OCI-LY3 (cell line): Measurements from ENCODE around the gene CSTPP1.

ENCODE experiments used
- H2AFZ ChIP-seq: fragments of 200-600, 300-600 bp; shearing (Covaris generic); 2 replicates; pipeline ENCODE4 v1.6.0; 2014; ENCODE audit warnings: antibody characterized with exemption, low read depth, low read length
- H3K27ac ChIP-seq: fragments of 200-600, 300-600 bp; sonication (generic); 2 replicates; pipeline ENCODE4 v1.5.1; 2014; ENCODE audit warnings: mild to moderate bottlenecking, low read length, moderate library complexity, mixed read lengths
- H3K27me3 ChIP-seq: fragments of 200-600, 300-600 bp; sonication (generic); 2 replicates; pipeline ENCODE4 v1.6.1; 2014; ENCODE audit warnings: low read depth, low read length, mixed read lengths
- H3K36me3 ChIP-seq: fragments of 200-600, 300-600 bp; sonication (generic); replicated peaks from 2 replicates; pipeline ENCODE3; 2014; ENCODE audit warnings: low read depth, low read length, mixed read lengths
- H3K4me1 ChIP-seq: fragments of 300-600, 200-600 bp; sonication (generic); 2 replicates; pipeline ENCODE4 v1.6.1; 2014; ENCODE audit warnings: low read length, mixed read lengths
- H3K4me2 ChIP-seq: fragments of 200-600, 300-600 bp; sonication (generic); 2 replicates; pipeline ENCODE4 v1.6.1; 2014; ENCODE audit warnings: low read length, mixed read lengths
- H3K4me3 ChIP-seq: fragments of 300-600, 200-600 bp; sonication (generic); 2 replicates; pipeline ENCODE4 v1.5.1; 2014; ENCODE audit warnings: antibody characterized with exemption, mild to moderate bottlenecking, low read length, moderate library complexity
- H3K79me2 ChIP-seq: fragments of 300-600, 200-600 bp; shearing (Covaris generic); 2 replicates; pipeline ENCODE4 v1.6.1; 2014; ENCODE audit warnings: mild to moderate bottlenecking, low read length, mixed read lengths
- H3K9ac ChIP-seq: fragments of 300-600, 200-600 bp; shearing (Covaris generic); 2 replicates; pipeline ENCODE4 v1.6.0; 2014; ENCODE audit warnings: mild to moderate bottlenecking, low read length, moderate library complexity
- H3K9me3 ChIP-seq: fragments of 200-600, 300-600 bp; shearing (Covaris generic); 2 replicates; pipeline ENCODE4 v1.6.1; 2014; ENCODE audit warnings: low read length, mixed read lengths; ENCODE audit not compliant: insufficient read depth
- H4K20me1 ChIP-seq: fragments of 200-600, 300-600 bp; sonication (generic); 2 replicates; pipeline ENCODE4 v1.6.1; 2016; ENCODE audit warnings: low read length, mixed read lengths; ENCODE audit not compliant: insufficient read depth
- CTCF ChIP-seq: fragments of 200-600, 300-600 bp; sonication (generic); IDR thresholded peaks from 2 replicates; pipeline ENCODE4 v1.5.1; 2014; ENCODE audit warnings: antibody characterized with exemption, low read length, low read depth
- EZH2phosphoT487 ChIP-seq: fragments of 200-600 bp; shearing (Covaris generic); IDR thresholded peaks from 2 replicates; pipeline ENCODE4 v1.6.1; 2018; ENCODE audit warnings: antibody characterized with exemption, mixed run types, low read depth

The CSTPP1 gene

GRCh38 chr11:46912526-46913150 is 23.9 kb upstream of the CSTPP1 start:
- no peak overlapping the region for H2AFZ ChIP-seq
- no peaks in the 10 kb centered on the region for H3K9me3 ChIP-seq
- H3K4me3 ChIP-seq = no peak overlapping the region
- TF ChIP-seq CTCF = no peak
- TF ChIP-seq EZH2phosphoT487 = no peak
- no peaks in the 10 kb centered on the region for H3K36me3 ChIP-seq
- no peak overlapping the region for H3K9ac ChIP-seq
- H3K27me3 ChIP-seq = peaks cover 33% of the 10 kb centered on the region
- no peaks in the 10 kb centered on the region for H4K20me1 ChIP-seq
- H3K4me2 ChIP-seq = no peak overlapping the region
- H3K27ac ChIP-seq = no peak overlapping the region
- H3K4me1 ChIP-seq = peaks cover 4% of the 10 kb centered on the region; the same call in 1 of the 2 replicates
- H3K79me2 ChIP-seq = no peaks in the 10 kb centered on the region

- Histone ChIP-seq H3K9me3 (no peaks in the 10 kb centered on the region), H3K36me3 (no peaks in the 10 kb centered on the region), H3K9ac (no peak overlapping the region), H4K20me1 (no peaks in the 10 kb centered on the region), H3K79me2 (no peaks in the 10 kb centered on the region), H3K27me3 (peaks cover 35% of the 10 kb centered on the region), H3K4me1 (peaks cover 4% of the 10 kb centered on the region; the same call in 1 of the 2 replicates), H3K4me2 (no peak overlapping the region), H3K4me3 (no peak overlapping the region), H3K27ac (no peak overlapping the region), H2AFZ (no peak overlapping the region)
- TF ChIP-seq CTCF (no peak), EZH2phosphoT487 (no peak)
These were observed 23.1 kb upstream of the CSTPP1 start for GRCh38 chr11:46913484-46913883.

- H3K27ac ChIP-seq = no peak overlapping the region
- H3K36me3 ChIP-seq = no peaks in the 10 kb centered on the region
- H3K4me1 ChIP-seq = peaks cover 11% of the 10 kb centered on the region
- no peaks in the 10 kb centered on the region for H4K20me1 ChIP-seq
- H3K79me2 ChIP-seq = no peaks in the 10 kb centered on the region
- no peaks in the 10 kb centered on the region for H3K9me3 ChIP-seq
- TF ChIP-seq CTCF = no peak
- TF ChIP-seq EZH2phosphoT487 = no peak
- no peak overlapping the region for H3K9ac ChIP-seq
- H3K4me3 ChIP-seq = no peak overlapping the region
- H2AFZ ChIP-seq = no peak overlapping the region
- peaks cover 35% of the 10 kb centered on the region for H3K27me3 ChIP-seq
- H3K4me2 ChIP-seq = no peak overlapping the region
These were observed 22.2 kb upstream of the CSTPP1 start for GRCh38 chr11:46914363-46914762.

GRCh38 chr11:46914910-46915309 is 21.7 kb upstream of the CSTPP1 start:
- H3K36me3 ChIP-seq = no peaks in the 10 kb centered on the region
- no peaks in the 10 kb centered on the region for H3K9me3 ChIP-seq
- no peak overlapping the region for H3K4me2 ChIP-seq
- H3K79me2 ChIP-seq = no peaks in the 10 kb centered on the region
- no peak overlapping the region for H3K9ac ChIP-seq
- H3K4me3 ChIP-seq = no peak overlapping the region
- peaks cover 35% of the 10 kb centered on the region for H3K27me3 ChIP-seq
- no peak overlapping the region for H3K27ac ChIP-seq
- H2AFZ ChIP-seq = no peak overlapping the region
- TF ChIP-seq EZH2phosphoT487 (no peak), CTCF (no peak)
- no peaks in the 10 kb centered on the region for H4K20me1 ChIP-seq
- peaks cover 16% of the 10 kb centered on the region for H3K4me1 ChIP-seq
